GM21723 (cell line): Measurements from ENCODE around the gene ZNF25.
"Not testable (repeated sequence)": the region's sequence is repeated elsewhere in the genome, so short reads cannot be mapped to it uniquely, and the experiment has no call there.

Source experiments
- ATAC-seq: cut with Tn5 transposase; IDR thresholded peaks from one replicate; pipeline ENCODE4 v1.9.1; 2021; ENCODE audit warnings: mild to moderate bottlenecking, moderate library complexity; ENCODE audit not compliant: unreplicated experiment

ZNF25 gene

DNA sequence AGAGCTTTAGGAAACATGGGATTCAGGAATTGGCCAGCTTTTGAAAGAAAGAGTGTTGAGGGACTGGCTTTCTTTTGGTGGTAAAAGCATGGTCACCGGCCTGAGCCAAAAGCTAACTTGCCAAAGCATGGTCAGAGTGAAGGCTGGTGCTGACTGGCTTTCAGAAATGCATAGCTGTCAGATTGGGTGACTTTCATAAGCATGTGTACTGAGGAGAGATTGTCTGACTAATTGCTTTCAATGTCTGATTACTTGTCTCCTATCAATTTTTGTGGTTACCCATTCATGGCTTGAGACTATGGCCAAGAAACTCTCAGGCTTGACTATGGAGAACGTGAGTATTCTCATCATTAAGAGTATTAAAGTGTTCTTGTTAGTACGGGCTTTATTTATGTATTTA is 28.2 kb downstream of the ZNF25 start:
- no peak for ATAC-seq

DNA sequence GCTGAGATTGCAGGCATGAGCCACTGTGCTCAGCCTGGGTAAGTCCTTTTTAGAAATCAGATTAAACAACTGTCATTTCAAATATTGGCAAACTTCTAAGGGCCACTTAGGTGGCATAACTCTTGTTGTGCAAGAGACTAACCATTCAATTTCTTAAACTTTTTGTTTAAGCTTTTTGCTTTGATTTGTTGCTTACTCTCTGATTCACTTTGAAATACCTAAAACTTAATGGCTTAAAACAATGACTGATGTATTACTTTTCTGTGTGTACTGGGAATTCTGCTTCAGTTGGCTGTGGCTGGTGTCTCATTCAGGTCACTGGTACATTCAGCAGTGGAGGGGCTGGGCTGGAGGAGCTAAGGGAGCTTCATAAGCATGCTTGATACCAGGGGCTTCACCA is 28.9 kb downstream of the ZNF25 start:
- no peak for ATAC-seq

DNA sequence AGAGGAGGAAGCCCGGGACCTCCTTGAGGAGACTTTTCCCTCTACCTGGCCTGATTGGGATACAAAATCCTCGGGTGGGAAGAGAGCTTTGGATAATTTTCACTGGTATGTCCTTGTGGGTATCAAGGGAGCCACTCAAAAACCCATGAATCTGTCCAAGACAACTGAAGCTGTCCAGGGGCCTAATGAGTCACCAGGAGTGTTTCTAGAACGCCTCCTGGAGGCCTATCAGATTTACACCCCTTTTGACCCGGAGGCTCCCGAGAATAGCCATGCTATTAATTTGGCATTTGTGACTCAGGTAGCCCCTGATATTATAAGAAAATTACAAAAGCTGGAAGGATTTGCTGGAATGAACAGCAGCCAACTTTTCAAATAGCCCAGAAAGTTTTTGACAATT is 38.6 kb downstream of the ZNF25 start:
- no peak for ATAC-seq

DNA sequence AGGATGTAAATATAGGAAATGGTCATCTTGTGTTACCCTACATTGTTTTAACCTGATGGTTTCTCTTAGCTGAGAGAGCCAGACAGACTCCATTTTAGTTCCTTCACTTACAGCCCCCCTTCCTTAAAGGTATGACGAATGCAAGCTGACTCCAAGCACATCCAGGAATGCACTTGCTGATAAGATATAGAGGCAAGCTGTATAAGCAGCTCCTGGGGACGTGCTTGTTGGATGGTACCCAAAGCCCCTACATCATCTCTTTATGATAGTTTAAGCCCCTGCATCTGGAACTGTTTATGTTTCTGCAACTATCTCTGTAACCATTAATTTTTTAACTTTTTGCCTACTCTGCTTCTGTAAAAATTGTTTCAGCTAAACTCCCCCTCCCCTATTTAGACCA is 41.7 kb downstream of the ZNF25 start:
- ATAC-seq, result no peak

DNA sequence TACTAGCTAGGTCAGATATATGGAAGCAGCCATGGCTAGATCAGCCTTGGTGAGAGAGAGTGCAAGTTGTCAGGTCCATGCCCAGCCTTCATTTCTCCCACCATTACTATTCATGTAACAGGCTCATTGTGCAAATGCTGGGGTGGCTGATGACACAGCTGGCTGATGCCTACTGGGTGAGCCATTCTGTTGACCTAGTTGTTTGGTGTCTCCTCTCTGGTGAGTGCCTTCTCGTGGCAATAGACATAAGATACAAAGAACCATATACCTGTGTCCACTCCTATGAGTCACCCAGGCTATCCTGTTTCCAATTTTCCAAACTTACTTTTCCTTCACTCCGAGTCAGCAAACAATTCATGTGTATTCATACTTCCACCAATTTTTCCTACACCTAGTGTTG is 46.0 kb downstream of the ZNF25 start:
- ATAC-seq, result no peak

DNA sequence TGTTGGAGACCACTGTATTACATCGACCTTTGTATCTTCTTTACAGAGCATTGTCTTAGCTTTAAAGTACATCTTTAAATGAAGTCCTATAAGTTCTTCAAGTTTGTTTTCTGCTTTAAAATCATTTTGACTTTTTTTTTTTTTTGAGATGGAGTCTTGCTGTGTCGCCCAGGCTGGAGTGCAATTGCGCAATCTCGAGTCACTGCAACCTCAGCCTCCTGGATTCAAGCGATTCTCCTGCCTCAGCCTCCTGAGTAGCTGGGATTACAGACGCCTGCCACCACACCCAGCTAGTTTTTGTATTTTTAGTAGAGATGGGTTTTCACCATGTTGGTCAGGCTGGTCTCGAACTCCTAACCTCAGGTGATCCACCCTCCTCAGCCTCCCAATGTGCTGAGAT is 68.3 kb downstream of the ZNF25 start:
- ATAC-seq, result not testable (repeated sequence)

DNA sequence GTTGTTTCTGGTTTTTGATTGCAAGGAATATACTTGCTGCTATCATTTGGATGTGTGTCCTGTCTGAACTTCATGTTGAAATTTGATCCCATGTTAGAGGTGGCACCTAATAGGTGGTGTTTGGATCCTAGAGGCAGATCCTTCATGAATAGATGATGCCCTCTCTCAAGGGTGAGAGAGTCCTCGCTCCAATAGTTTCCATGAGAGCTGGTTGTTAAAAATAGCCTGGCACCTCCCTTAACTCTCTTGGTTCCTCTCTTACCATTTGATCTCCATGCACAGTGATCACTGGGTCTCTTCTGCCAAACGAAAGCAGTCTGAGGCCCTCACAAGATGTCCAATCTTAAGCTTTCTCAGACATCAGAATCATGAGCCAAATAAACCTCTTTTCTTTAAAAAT is 70.1 kb downstream of the ZNF25 start:
- ATAC-seq, result no peak
